Measurements from ENCODE around the gene NSD2.
"Not testable (repeated sequence)": the region's sequence is repeated elsewhere in the genome, so short reads cannot be mapped to it uniquely, and the experiment has no call there.

Gene NSD2

DNA sequence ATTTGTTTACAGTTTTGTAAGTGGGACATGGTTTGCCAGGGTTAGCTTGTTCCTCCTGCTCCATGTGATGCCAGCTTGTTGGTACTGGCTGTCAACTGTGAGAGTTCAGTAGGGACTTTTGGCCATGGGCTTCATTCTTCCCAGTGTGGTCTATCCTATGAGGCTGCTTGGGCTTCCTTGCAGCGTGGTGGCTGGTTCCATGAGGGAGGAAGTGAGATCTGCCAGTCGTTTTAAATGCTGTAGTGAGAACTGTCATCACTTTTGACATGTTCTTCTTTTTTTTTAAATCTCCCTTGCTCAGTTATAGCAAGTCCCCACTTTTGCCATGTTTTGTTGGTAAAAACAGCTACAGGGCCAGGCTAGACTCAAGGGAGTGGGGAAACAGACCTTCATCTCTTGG, 15.9 kb downstream of the NSD2 start:
- no peak for DNase-seq (ENCODE audit: low read depth)
- H3K4me3 ChIP-seq (ENCODE audit: low read depth, low read length) = no peak overlapping the region

DNA sequence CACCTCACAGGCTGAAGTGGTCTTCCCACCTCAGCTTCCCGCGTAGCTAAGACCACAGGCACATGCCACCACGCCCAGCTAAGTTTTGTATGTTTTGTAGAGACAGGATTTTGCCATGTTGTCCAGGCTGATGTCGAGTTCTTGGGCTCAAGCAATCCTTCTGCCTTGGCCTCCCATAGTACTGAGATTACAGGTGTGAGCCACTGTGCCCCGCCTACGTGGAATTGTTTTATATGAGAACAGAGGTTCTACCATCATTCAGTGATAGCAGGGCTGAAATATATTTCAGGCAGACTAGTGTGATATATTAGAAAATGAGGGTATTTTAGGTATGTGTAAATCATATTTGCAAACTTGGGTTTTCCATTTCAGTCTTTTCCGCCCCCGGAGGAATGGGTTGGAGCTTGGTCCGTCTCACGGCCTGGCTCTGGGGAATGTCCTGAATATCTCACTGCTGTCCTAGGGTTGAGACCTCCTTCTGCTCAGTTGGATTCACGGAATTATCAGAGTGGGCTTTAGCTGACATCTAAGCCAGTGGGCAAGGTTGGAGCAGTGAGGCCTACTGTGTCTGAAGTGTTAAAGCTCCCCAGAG, 19.9 kb downstream of the NSD2 start:
- DNase-seq (ENCODE audit: low read depth) = no peak

DNA sequence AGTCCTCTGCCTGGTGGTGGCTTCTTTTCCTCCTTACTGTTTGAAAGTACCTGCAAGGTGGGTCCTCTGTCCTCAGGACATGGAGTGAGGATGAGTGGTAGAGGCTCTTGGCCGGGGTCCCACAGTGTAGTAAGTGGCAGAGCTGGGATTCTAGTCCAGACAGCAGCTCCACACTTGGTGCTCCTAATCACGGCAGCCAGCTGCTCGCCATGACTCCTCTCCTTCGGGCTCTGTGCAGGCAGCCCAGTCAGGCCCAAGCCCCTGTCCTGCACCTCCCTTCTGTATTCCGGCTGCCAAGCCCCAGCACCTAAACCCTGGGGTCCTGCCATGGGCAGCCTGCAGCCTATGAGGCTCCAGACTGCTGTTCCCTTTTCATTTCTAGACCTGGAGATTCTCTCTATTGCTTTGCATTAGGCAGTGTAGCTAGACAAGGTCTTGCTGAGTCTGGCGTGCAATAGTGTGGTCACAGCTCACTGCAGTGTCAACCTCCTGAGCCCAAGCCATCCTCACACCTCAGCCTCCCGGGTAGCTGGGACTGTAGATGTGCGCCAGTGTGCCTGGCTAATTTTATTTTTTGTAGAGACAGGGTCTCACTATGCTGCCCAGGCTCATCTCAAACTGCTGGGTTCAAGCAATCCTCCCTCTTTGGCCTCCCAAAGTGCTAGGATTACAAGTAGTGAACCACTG, 24.9 kb downstream of the NSD2 start:
- DNase-seq (ENCODE audit: low read depth) = no peak
- no peak overlapping the region for H3K4me3 ChIP-seq (ENCODE audit: low read depth, low read length)

More for the DNA sequence above, 19.9 kb downstream of the NSD2 start:
- H3K4me3 ChIP-seq (ENCODE audit: low read depth, low read length) = no peak overlapping the region

DNA sequence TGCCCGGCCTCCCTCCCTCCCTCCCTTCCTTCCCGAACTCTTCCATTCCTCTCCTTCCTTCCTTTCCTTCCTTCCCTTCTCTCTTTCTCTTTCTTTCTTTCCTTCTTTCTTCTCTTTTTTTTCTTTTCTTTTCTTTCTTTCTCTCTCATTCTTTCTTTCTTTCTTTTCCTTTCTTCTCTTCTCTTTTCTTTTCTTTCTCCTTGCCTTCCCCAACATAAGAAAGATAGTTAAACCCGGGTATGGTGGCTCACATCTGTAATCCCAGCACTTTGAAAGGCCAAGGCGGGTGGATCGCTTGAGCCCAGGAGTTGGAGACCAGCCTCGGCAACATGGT, 25.4 kb downstream of the NSD2 start:
- H3K4me3 ChIP-seq (ENCODE audit: low read depth, low read length) = no peak overlapping the region

DNA sequence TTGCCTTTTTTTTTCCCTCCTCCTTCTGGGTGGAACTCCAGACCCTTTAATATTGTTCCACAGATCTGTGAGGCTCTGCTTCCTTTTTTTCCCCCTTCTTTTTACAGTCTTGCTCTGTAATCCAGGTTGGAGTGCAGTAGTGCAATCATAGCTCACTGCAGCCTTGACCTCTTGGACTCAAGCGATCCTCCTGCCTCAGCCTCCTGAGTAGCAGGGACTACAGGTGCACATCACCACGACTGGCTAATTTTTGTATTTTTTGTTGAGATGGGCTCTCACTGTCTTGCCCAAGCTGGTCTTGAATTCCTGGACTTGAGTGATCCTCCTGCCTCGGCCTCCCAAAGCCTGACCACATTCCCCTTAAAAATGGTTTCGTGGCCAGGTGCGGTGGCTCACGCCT, 26.8 kb downstream of the NSD2 start:
- H3K4me3 ChIP-seq (ENCODE audit: low read depth, low read length) = no peak overlapping the region
- DNase-seq (ENCODE audit: low read depth) = no peak

More for the DNA sequence above, 25.4 kb downstream of the NSD2 start:
- DNase-seq (ENCODE audit: low read depth) = no peak

DNA sequence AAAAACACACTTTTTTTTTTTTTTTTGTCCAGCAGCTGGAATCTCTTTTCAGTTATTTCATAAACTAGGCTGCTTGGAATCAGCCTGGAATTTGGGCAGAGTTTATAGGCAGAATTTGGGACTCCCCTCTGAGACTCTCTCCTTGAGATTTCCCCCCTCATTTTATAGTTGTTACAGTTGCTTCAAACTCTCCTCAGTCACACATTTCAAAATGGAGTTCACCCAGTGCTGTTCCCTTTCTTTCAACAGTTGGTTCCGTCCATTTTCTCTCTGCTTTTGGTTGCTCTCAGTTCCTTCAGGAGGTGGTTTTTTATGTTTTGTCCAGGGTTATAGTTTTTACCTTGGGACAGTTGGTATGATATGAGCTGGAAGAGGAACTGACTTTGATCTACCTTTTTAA, 27.5 kb downstream of the NSD2 start:
- no peak for DNase-seq (ENCODE audit: low read depth)
- no peak overlapping the region for H3K4me3 ChIP-seq (ENCODE audit: low read depth, low read length)

DNA sequence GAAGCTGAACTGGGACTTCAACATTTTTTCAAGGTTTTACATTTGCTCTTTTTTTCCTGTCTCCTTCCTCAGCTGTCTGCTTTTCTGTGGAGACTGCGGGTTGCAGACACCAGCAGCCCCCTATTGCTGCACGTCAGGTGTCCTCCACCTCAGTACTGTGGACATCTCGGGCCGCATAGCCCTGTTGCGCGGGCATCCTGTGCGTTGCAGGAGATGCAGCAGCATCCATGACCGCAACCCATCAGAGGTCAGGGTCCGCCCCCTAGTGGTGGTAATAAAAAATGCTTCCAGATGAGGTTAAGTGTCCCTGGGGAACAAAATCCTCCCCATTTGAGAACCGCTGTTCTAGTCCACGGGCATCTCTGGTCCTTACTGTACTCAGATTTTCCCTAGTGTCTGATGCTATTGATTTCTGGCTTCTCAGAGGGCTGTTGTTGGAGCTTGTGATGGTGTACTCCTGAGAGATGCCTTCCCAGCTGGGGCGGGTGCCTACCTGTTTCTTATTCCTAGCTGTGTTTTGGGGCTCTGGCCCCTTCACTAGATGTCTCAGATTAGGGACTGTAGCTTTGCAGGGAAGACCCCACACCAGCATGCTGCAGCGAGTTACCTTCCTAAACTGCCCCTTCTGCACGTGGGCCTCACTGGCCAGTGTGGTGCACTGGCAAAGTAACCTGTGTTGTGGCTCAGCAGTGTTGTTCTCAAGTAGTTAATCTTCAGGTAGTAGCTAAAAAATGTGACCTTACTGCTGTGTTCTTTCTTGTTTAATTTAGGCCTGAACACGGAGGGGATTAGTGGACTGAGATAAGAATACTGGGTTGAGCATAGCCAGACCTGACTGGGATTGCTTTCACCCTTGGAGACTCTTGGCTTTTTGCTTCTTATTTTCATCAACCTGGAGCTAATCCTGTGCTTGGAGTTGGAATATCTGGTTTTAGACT, 28.2 kb downstream of the NSD2 start:
- peak; percentile 42 for DNase-seq (ENCODE audit: low read depth)
- H3K4me3 ChIP-seq (ENCODE audit: low read depth, low read length) = no peak overlapping the region

DNA sequence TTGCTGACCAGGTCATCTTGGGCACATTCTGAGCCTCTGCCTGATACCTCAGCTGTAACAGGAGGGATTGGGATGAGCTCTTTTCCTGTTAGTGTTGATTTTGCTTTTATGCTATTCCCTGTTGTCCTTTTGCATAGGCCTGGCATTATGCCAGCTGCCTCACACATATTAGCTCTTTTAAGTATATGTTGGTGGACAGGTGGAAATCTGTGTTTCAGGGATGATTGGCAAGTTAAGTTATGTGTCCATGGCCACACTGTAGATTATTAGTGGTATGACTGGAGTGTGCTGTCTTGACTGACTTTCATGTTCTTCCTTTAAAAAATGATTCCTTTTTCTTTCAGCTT, 28.9 kb downstream of the NSD2 start:
- H3K4me3 ChIP-seq (ENCODE audit: low read depth, low read length) = no peak overlapping the region
- no peak for DNase-seq (ENCODE audit: low read depth)

DNA sequence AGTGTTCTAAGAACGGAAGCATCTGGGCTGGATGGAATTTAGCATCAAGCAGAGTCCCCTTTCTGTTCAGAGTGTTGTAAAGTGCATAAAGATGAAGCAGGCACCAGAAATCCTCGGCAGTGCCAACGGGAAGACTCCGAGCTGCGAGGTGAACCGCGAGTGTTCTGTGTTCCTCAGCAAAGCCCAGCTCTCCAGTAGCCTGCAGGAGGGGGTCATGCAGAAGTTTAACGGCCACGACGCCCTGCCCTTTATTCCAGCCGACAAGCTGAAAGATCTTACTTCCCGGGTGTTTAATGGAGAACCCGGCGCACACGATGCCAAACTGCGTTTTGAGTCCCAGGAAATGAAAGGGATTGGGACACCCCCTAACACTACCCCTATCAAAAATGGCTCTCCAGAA, 29.4 kb downstream of the NSD2 start:
- no peak overlapping the region for H3K4me3 ChIP-seq (ENCODE audit: low read depth, low read length)
- DNase-seq (ENCODE audit: low read depth) = no peak

DNA sequence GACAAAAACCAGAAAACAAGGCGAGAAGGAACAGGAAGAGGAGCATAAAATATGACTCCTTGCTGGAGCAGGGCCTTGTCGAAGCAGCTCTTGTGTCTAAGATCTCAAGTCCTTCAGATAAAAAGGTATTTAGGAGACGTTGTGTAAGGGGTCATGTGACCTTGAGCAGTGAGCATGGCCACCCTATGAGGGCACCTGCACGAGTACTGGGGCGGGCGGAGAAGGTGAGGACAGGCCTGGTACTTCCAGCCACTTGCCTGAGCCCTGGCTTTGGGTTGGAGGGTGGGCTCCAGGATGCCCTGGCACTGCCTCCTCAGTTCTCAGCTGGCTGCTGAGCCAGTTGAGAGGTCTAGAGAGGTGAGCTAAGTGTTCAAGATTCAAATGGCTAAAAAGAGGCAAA, 29.9 kb downstream of the NSD2 start:
- H3K4me3 ChIP-seq (ENCODE audit: low read depth, low read length) = no peak overlapping the region
- DNase-seq (ENCODE audit: low read depth) = no peak

DNA sequence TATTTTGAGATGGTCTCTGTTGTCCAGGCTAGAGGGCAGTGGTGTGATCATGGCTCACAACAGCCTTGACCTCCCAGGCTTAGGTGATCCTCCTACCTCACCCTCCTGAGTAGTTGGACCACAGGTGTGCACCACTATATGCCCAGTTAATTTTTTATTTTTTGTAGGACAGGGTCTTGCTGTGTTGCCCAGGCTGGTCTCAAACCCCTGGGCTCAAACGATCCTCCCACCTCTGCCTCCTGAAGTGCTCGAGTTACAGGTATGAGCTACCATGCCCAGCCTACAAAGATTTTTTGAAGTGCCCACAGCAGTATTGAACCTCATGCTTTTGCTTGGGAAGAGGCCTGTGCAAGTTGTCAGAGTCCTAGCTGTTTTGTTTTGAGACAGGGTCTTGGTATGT, 31.1 kb downstream of the NSD2 start:
- DNase-seq (ENCODE audit: low read depth) = no peak

DNA sequence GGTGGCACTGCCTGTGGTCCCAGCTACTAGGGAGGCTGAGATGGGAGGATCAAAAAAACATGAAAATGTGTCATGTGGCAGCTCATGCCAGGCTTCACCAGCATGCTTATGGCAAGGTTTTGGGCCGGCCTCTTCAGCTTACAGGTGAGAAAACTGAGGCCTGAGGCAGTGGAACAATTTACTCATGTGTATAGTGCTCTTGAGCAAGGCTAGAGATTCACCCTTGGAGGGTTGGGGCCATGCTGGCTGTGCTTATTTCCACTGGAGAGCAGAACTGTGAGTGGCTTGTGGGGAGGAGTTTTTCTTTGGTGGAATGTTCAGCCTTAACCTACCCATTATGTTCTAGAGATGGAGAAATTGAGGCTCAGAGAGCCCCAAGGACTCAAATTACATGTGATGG, 31.8 kb downstream of the NSD2 start:
- DNase-seq (ENCODE audit: low read depth) = no peak
- H3K4me3 ChIP-seq (ENCODE audit: low read depth, low read length) = no peak overlapping the region

More for the DNA sequence above, 31.1 kb downstream of the NSD2 start:
- H3K4me3 ChIP-seq (ENCODE audit: low read depth, low read length) = no peak overlapping the region

DNA sequence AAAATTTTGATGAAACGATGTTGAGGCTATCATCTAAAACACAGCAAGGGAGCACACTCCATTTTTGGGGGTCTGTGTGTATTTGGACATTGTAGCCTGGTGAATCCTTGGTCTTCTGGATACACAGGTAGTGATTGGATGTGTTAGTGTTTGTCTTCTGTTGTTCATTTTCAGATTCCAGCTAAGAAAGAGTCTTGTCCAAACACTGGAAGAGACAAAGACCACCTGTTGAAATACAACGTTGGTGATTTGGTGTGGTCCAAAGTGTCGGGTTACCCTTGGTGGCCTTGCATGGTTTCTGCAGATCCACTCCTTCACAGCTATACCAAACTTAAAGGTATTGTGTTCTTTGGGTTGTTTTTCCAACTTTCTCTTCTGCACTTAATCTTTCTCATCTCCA, 32.8 kb downstream of the NSD2 start:
- H3K4me3 ChIP-seq (ENCODE audit: low read depth, low read length) = no peak overlapping the region
- no peak for DNase-seq (ENCODE audit: low read depth)

DNA sequence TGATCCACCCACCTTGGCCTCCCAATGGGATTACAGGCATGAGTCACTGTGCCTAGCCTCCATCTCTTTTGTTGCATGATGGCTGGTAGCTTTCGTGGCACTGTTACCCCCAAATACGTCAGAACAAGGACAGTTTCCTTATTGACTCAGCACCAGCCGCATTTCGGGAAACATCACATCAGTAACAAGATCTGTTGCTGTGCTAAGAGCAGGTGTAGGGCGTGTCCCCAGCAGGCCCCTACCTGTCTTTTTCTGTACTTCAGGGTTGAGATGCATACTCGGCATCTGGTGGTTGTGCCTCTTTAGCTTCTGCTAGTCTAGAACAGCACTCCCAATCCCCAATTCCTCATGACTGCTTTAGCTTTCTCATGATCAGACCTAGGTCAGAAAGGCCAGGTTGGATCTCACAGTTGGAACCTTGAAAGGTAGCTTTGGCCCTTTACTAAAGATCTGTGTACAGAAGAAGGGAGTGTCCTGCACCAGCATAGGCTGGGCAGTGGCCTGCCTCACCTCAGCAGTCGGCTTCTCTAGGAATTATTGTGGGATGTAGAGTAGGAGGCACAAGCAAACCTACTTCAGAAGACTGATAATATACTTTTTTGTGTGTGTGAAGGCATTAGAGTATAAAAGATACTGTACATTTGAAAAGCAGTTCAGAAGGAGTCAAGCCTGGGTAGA, 36.8 kb downstream of the NSD2 start:
- no peak overlapping the region for H3K4me3 ChIP-seq (ENCODE audit: low read depth, low read length)
- no peak for DNase-seq (ENCODE audit: low read depth)

DNA sequence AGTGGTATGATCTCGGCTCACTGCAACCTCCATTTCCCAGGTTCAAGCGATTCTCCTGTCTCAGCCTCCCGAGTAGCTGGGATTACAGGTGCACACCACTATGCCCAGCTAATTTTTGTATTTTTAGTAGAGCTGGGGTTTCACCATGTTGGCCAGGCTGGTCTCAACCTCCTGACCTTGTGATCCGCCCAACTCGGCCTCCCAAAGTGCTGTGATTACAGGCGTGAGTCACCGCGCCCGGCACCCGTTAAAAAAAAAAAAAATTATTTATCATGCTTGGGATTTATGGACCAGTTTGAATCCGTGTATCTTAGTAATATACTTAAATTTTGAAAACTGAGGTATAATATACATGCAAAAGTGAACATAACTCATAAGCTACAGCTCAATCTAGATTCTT, 38.5 kb downstream of the NSD2 start:
- H3K4me3 ChIP-seq (ENCODE audit: low read depth, low read length); DNase-seq (ENCODE audit: low read depth): not testable (repeated sequence)

DNA sequence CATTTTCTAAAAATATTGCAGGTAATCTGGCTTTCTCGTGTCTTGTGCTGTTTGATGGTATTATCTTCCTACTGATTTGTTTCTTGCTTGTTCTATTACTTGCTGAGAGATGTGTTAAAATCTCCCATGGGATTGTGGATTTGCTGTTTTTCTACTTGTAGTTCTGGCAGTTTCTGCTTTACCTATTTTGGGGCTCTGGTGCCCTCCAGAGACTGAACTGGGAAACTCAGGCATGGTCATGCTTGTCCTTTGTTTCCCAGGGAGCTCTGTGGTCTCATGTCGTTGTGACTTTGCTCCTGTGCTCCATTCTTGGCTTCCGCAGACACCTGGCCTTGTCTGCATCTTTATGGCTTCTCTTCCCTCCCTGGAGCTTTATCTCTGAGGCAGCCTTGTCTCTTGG, 39.5 kb downstream of the NSD2 start:
- H3K4me3 ChIP-seq (ENCODE audit: low read depth, low read length) = no peak overlapping the region
- DNase-seq (ENCODE audit: low read depth) = peak; percentile 55

DNA sequence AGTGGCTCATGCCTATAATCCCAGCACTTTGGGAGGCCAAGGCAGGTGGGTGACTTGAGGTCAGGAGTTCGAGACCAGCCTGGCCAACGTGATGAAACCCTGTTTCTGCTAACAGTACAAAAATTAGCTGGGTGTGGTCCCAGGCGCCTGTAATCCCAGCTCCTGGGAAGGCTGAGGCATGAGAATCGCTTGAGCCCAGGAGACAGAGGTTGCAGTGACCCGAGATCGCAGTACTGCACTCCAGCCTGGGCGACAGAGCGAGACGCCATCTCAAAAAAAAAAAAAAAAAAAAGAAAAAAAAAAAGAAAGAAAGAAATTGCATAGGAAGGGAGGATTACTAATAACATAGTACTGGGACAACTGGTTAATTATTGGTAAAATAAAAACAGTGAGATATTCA, 40.1 kb downstream of the NSD2 start:
- not testable (repeated sequence) for DNase-seq (ENCODE audit: low read depth); H3K4me3 ChIP-seq (ENCODE audit: low read depth, low read length)

DNA sequence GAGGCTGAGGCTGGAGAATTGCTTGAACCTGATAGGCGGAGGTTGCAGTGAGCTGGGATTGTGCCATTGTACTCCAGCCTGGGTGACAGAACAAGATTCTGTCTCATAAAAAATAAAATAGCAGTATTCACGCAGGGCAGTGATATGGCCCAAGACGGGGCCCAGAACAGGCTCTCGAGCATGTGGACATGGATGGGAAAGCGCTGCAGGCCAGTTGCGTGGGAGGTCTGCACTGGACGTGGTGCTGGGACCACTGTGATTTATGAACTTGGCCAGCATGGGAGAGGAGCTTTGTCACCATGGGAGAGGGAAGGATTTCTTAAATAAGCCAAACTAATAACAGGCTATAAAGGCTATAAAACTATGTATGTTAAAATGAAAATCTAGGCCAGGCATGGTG, 51.6 kb downstream of the NSD2 start:
- no peak overlapping the region for H3K4me3 ChIP-seq (ENCODE audit: low read depth, low read length)
- no peak for DNase-seq (ENCODE audit: low read depth)

DNA sequence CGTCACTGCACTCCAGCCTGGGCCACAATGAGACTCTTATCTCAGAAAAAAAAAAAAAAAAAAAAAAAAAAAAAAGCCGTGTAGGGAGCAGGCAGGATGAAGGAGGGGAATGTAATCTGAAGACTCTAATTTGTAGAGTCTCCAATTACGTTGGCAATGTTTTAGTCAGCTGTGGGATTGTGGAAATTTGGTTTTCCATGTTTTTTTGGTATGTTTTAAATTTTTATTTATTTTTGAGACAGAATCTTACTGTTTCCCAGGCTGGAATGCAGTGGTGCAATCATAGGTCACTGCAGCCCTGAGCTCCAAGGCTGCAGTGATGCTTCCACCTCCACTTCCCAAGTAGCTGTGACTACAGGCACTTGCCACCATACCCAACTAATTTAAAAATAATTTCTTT, 56.5 kb downstream of the NSD2 start:
- no peak overlapping the region for H3K4me3 ChIP-seq (ENCODE audit: low read depth, low read length)
- DNase-seq (ENCODE audit: low read depth) = no peak

Data from skeletal muscle cell (primary cell).